GM23338 (cell line): Measurements from ENCODE around the gene CHIC1. TPM values are rescaled to one million over a fixed set of nuclear protein-coding genes. Genes with fewer than 3 reads are reported as not detected.
"Not testable (repeated sequence)": the region's sequence is repeated elsewhere in the genome, so short reads cannot be mapped to it uniquely, and the experiment has no call there.

Source experiments
- ATAC-seq: fragments of 200-7000 bp; cut with Tn5 transposase; 3 replicates; pipeline ENCODE4 v1.9.1; 2020
- DNase-seq: peaks from one replicate; pipeline ENCODE4 v3.0.0-alpha.2; 2015; ENCODE audit warnings: low spot score
- H2AFZ ChIP-seq: fragments of 200-600 bp; sonication (generic); 2 replicates; pipeline ENCODE4 v1.8.0; 2016; ENCODE audit warnings: antibody characterized with exemption, mild to moderate bottlenecking, moderate library complexity
- H3F3A ChIP-seq: fragments of 200-600 bp; sonication (generic); replicated peaks from 2 replicates; pipeline ENCODE4 v1.8.0; 2017; ENCODE audit warnings: antibody characterized with exemption, mixed run types, low read depth
- H3K27ac ChIP-seq: fragments of 200-600 bp; sonication (generic); 2 replicates; pipeline ENCODE4 v1.6.1; 2016; ENCODE audit warnings: low read depth
- H3K27me3 ChIP-seq: fragments of 200-600 bp; sonication (generic); 2 replicates; pipeline ENCODE4 v1.8.0; 2016; ENCODE audit warnings: mild to moderate bottlenecking, mixed run types, moderate library complexity; ENCODE audit not compliant: insufficient read depth
- H3K36me3 ChIP-seq: fragments of 200-600 bp; sonication (generic); 2 replicates; pipeline ENCODE4 v1.8.0; 2016; ENCODE audit warnings: mild to moderate bottlenecking; ENCODE audit not compliant: insufficient read depth
- H3K4me1 ChIP-seq: fragments of 200-600 bp; sonication (generic); 2 replicates; pipeline ENCODE4 v1.8.0; 2016; ENCODE audit warnings: mild to moderate bottlenecking, moderate library complexity; ENCODE audit not compliant: insufficient read depth
- H3K4me2 ChIP-seq: fragments of 200-600 bp; sonication (generic); 2 replicates; pipeline ENCODE4 v1.7.1; 2017; ENCODE audit warnings: mixed run types
- H3K4me3 ChIP-seq: fragments of 200-600 bp; sonication (generic); 2 replicates; pipeline ENCODE4 v1.6.1; 2016; ENCODE audit warnings: mixed run types
- H3K79me2 ChIP-seq: fragments of 200-600 bp; sonication (generic); replicated peaks from 2 replicates; pipeline ENCODE4 v1.8.0; 2017; ENCODE audit warnings: mild to moderate bottlenecking; ENCODE audit not compliant: insufficient read depth
- H3K9me2 ChIP-seq: fragments of 200-600 bp; sonication (generic); 2 replicates; pipeline ENCODE4 v1.8.0; 2017; ENCODE audit not compliant: insufficient read depth
- H4K20me1 ChIP-seq: fragments of 200-600 bp; sonication (generic); replicated peaks from 2 replicates; pipeline ENCODE4 v1.8.0; 2017; ENCODE audit warnings: mild to moderate bottlenecking; ENCODE audit not compliant: insufficient read depth
- H3K27ac Mint-ChIP-seq: 2 replicates; pipeline ENCODE4 v1.8.0; 2020; ENCODE audit warnings: inconsistent platforms, mild to moderate bottlenecking, moderate library complexity, mixed read lengths
- H3K27me3 Mint-ChIP-seq: 3 replicates; pipeline ENCODE4 v1.8.0; 2022; ENCODE audit warnings: low read depth, mild to moderate bottlenecking, moderate library complexity, mixed read lengths, inconsistent platforms; ENCODE audit not compliant: insufficient read depth, poor library complexity
- H3K36me3 Mint-ChIP-seq: 3 replicates; pipeline ENCODE4 v1.8.0; 2021; ENCODE audit warnings: low read depth, mild to moderate bottlenecking, inconsistent platforms, moderate library complexity, mixed read lengths
- H3K4me1 Mint-ChIP-seq: 3 replicates; pipeline ENCODE4 v1.8.0; 2020; ENCODE audit warnings: mild to moderate bottlenecking, inconsistent platforms, mixed read lengths
- H3K4me3 Mint-ChIP-seq: 3 replicates; pipeline ENCODE4 v1.8.0; 2021; ENCODE audit warnings: moderate library complexity, mild to moderate bottlenecking, inconsistent platforms, mixed read lengths
- H3K9me3 Mint-ChIP-seq: 3 replicates; pipeline ENCODE4 v1.8.0; 2020; ENCODE audit warnings: moderate library complexity, mild to moderate bottlenecking, inconsistent platforms, mixed read lengths
- CREB1 ChIP-seq: fragments of 250-450 bp; sonication (Bioruptor Pico); IDR thresholded peaks from 2 replicates; pipeline ENCODE4 v1.5.0; 2020; ENCODE audit warnings: low read depth, mild to moderate bottlenecking, moderate library complexity
- EZH2 ChIP-seq: fragments of 200-600 bp; sonication (generic); IDR thresholded peaks from one replicate; pipeline ENCODE4 v1.8.0; 2017; ENCODE audit warnings: antibody characterized with exemption, mild to moderate bottlenecking, low read depth; ENCODE audit not compliant: unreplicated experiment
- EZH2phosphoT487 ChIP-seq: fragments of 200-600 bp; sonication (generic); IDR thresholded peaks from one replicate; pipeline ENCODE4 v1.8.1; 2018; ENCODE audit warnings: antibody characterized with exemption; ENCODE audit not compliant: unreplicated experiment
- JUNB ChIP-seq: IDR thresholded peaks from one replicate; pipeline ENCODE4 v1.6.1; 2016; ENCODE audit warnings: antibody characterized with exemption; ENCODE audit not compliant: unreplicated experiment
- POLR2AphosphoS5 ChIP-seq: IDR thresholded peaks from 2 replicates; pipeline ENCODE4 v1.6.1; 2016; ENCODE audit warnings: antibody characterized with exemption, low read depth
- ZNF114 ChIP-seq: fragments of 250-450 bp; sonication (Bioruptor Pico); IDR thresholded peaks from 2 replicates; pipeline ENCODE4 v1.5.0; 2020; ENCODE audit warnings: mild to moderate bottlenecking, moderate library complexity
- ZNF462 ChIP-seq: fragments of 250-450 bp; sonication (Bioruptor Pico); IDR thresholded peaks from 2 replicates; pipeline ENCODE4 v1.5.0; 2020; ENCODE audit warnings: mild to moderate bottlenecking, moderate library complexity
- long read RNA-seq: library from polyadenylated mRNA; unstranded; transcript quantifications from one replicate; pipeline ENCODE4 v2.0.0, GENCODE V29; 2020; ENCODE audit not compliant: unreplicated experiment
- polyA plus RNA-seq: library from polyadenylated mRNA; unstranded; fragments of >200 nt; fragmentation: Nextera tagmentation; extraction: Ambion mirVana; gene quantifications from 2 replicates; pipeline ENCODE4 v1.2.1, GENCODE V29; 2016
- total RNA-seq: library from RNA; depleted of rRNA; stranded (reverse); fragments of >200 nt; shearing (Covaris generic); gene quantifications from 2 replicates; pipeline ENCODE4 v1.2.3, GENCODE V29; 2014; rRNA removed

Gene CHIC1
- 14.1 and 18.3 TPM in 2 replicates for total RNA-seq
- 4.3 and 6.2 TPM in 2 replicates for polyA plus RNA-seq
- long read RNA-seq: 0 reads

GRCh38 chrX:73562984-73563737 is at the start of gene CHIC1:
Gene CHIC1, plus strand, starts transcription at chrX:73563197. Its CDS starts 88 bp downstream, at chrX:73563285.
- Histone ChIP-seq H3K27ac (peak within 1 kb of the TSS; percentile 87; the same call in 1 of the 2 replicates), H3K4me3 (peak within 1 kb of the TSS; percentile 74), H3K4me1 (peaks cover 16% of the 10 kb centered on the region; the same call in 1 of the 2 replicates), H3K4me2 (peak within 1 kb of the TSS; percentile 90), H3F3A (no peaks in the 10 kb centered on the region), H3K36me3 (no peaks in the 10 kb centered on the region), H4K20me1 (no peaks in the 10 kb centered on the region), H3K79me2 (peaks cover 38% of the 10 kb centered on the region), H3K27me3 (no peaks in the 10 kb centered on the region), H3K9me2 (no peaks in the 10 kb centered on the region), H2AFZ (peak within 1 kb of the TSS; percentile 74; the same call in 1 of the 2 replicates)
- H3K27me3 Mint-ChIP-seq: no peaks in the 10 kb centered on the region
- peak within 1 kb of the TSS; percentile 97 for H3K27ac Mint-ChIP-seq
- no peaks in the 10 kb centered on the region for H3K36me3 Mint-ChIP-seq
- peaks cover 4% of the 10 kb centered on the region; the same call in 2 of the 3 replicates for H3K4me1 Mint-ChIP-seq
- no peak for TF ChIP-seq ZNF462
- TF ChIP-seq CREB1 (CRISPR knock-in tag): no peak
- TF ChIP-seq JUNB: no peak
- no peak for TF ChIP-seq EZH2
- no peak for TF ChIP-seq EZH2phosphoT487
- peak; percentile 54 for TF ChIP-seq POLR2AphosphoS5
- no peak for TF ChIP-seq ZNF114 (CRISPR knock-in tag)
- no peaks in the 10 kb centered on the region for H3K9me3 Mint-ChIP-seq
- H3K4me3 Mint-ChIP-seq: peak within 1 kb of the TSS; percentile 96
- ATAC-seq (peak; percentile 92), DNase-seq (peak; percentile 76)

GRCh38 chrX:73522823-73523222 is 40.2 kb upstream of the CHIC1 start:
- not testable (repeated sequence) for H3K9me2 ChIP-seq, H3K4me3 Mint-ChIP-seq, H3K4me2 ChIP-seq, H3K79me2 ChIP-seq, H3K27ac ChIP-seq, ATAC-seq, H4K20me1 ChIP-seq, H3F3A ChIP-seq, H3K27ac Mint-ChIP-seq, H3K27me3 ChIP-seq, H3K27me3 Mint-ChIP-seq, H3K4me1 ChIP-seq, DNase-seq, H3K36me3 ChIP-seq, H3K4me1 Mint-ChIP-seq, H2AFZ ChIP-seq, H3K4me3 ChIP-seq
- Mint-ChIP-seq H3K9me3 (peaks cover 30% of the 10 kb centered on the region), H3K36me3 (peaks cover 24% of the 10 kb centered on the region)
